ENCODE data around the gene DESI1. TPM values are rescaled to one million over a fixed set of nuclear protein-coding genes. Genes with fewer than 3 reads are reported as not detected.

Gene DESI1
- total and polyA plus RNA-seq, 2 of the 13 experiments (the other 11 are each of a cell fraction or from before 2014, with no cell fraction given) = 21.6 to 29.2 TPM

GRCh38 chr22:41576877-41577276 lies 44.0 kb downstream of the DESI1 start (continued):
- no peak for TF ChIP-seq ZNF207 (IDR thresholded peaks at IDR 0.05; ENCODE audit: borderline replicate concordance)
- TF ChIP-seq NCOA1 (CRISPR knock-in tag; IDR thresholded peaks at IDR 0.05) = no peak
- 0 out of 2 replicates have a peak, but pooled peaks have one; percentile 39 for TF ChIP-seq CCDC6 (CRISPR knock-in tag; IDR thresholded peaks at IDR 0.05)
- peak; percentile 55 for TF ChIP-seq GATAD1 (CRISPR knock-in tag; IDR thresholded peaks at IDR 0.05)
- no peak for TF ChIP-seq PAWR (CRISPR knock-in tag; IDR thresholded peaks at IDR 0.05; ENCODE audit: borderline replicate concordance)
- TF ChIP-seq THAP11 (CRISPR knock-in tag; IDR thresholded peaks at IDR 0.05) = peak; percentile 52; the same call in 1 of the 2 replicates
- TF ChIP-seq ZNF333 (CRISPR knock-in tag; IDR thresholded peaks at IDR 0.05; ENCODE audit: borderline replicate concordance) = no peak
- no peak for TF ChIP-seq SUZ12 (IDR thresholded peaks at IDR 0.05; ENCODE audit: low read depth, low read length)
- TF ChIP-seq HBP1 (CRISPR knock-in tag; IDR thresholded peaks at IDR 0.05; ENCODE audit: low read depth) = no peak
- no peak for TF ChIP-seq MBD4 (IDR thresholded peaks at IDR 0.05; ENCODE audit: borderline replicate concordance, low read length)
- TF ChIP-seq NR3C1 (CRISPR knock-in tag; IDR thresholded peaks at IDR 0.05) = no peak
- TF ChIP-seq PRDM10 (CRISPR knock-in tag; IDR thresholded peaks at IDR 0.05; ENCODE audit: low read depth) = 0 out of 2 replicates have a peak, but pooled peaks have one; percentile 53
- TF ChIP-seq ZNF280B (CRISPR knock-in tag; IDR thresholded peaks at IDR 0.05; ENCODE audit: borderline replicate concordance) = no peak
- no peak for TF ChIP-seq GPBP1L1 (CRISPR knock-in tag; IDR thresholded peaks at IDR 0.05)
- TF ChIP-seq LBX2 (CRISPR knock-in tag; IDR thresholded peaks at IDR 0.05; ENCODE audit: borderline replicate concordance) = no peak
- no peak for TF ChIP-seq ZNF576 (CRISPR knock-in tag; IDR thresholded peaks at IDR 0.05)
- peak; percentile 69 for TF ChIP-seq ZNF605 (CRISPR knock-in tag; IDR thresholded peaks at IDR 0.05)
- TF ChIP-seq AGO1 (IDR thresholded peaks at IDR 0.05; ENCODE audit: low read depth, low read length, poor library complexity, severe bottlenecking) = no peak
- no peak for TF ChIP-seq PREB (CRISPR knock-in tag; IDR thresholded peaks at IDR 0.05)

Measured in HepG2 (cell line).